Endodermal cell (in vitro differentiated cells): ENCODE results near the gene S100A3. TPM values are rescaled to one million over a fixed set of nuclear protein-coding genes. Genes with fewer than 3 reads are reported as not detected.

Source experiments
- DNase-seq: peaks from one replicate; pipeline ENCODE4 v3.0.0-alpha.2; 2017
- H3K27ac ChIP-seq: 2 replicates; pipeline ENCODE4 v1.5.1; 2013; ENCODE audit warnings: mild to moderate bottlenecking, low read depth, low read length, moderate library complexity
- H3K27me3 ChIP-seq: 2 replicates; pipeline ENCODE4 v1.6.1; 2013; ENCODE audit warnings: mild to moderate bottlenecking, low read length, moderate library complexity; ENCODE audit not compliant: insufficient read depth, control insufficient read depth, poor library complexity, severe bottlenecking
- H3K36me3 ChIP-seq: 2 replicates; pipeline ENCODE4 v1.7.0; 2013; ENCODE audit warnings: mild to moderate bottlenecking, low read length, moderate library complexity; ENCODE audit not compliant: control insufficient read depth, insufficient read depth
- H3K4me1 ChIP-seq: one replicate; pipeline ENCODE4 v1.7.0; 2013; ENCODE audit warnings: low read length; ENCODE audit not compliant: control insufficient read depth, insufficient read depth
- H3K4me3 ChIP-seq: 2 replicates; pipeline ENCODE4 v1.5.1; 2013; ENCODE audit warnings: mild to moderate bottlenecking, low read length, moderate library complexity
- H3K9ac ChIP-seq: 2 replicates; pipeline ENCODE4 v1.6.1; 2013; ENCODE audit warnings: mild to moderate bottlenecking, low read length, moderate library complexity; ENCODE audit not compliant: poor library complexity, severe bottlenecking; ENCODE audit errors: extremely low read depth
- H3K9me3 ChIP-seq: 2 replicates; pipeline ENCODE4 v1.6.1; 2013; ENCODE audit warnings: mild to moderate bottlenecking, low read length, moderate library complexity; ENCODE audit not compliant: control insufficient read depth
- H3K27ac Mint-ChIP-seq: 2 replicates; pipeline ENCODE4 v1.8.0; 2020; ENCODE audit warnings: mixed read lengths
- H3K27me3 Mint-ChIP-seq: 2 replicates; pipeline ENCODE4 v1.8.0; 2021; ENCODE audit warnings: mild to moderate bottlenecking, mixed read lengths; ENCODE audit not compliant: insufficient read depth
- H3K36me3 Mint-ChIP-seq: 2 replicates; pipeline ENCODE4 v1.8.0; 2020; ENCODE audit warnings: low read depth, mixed read lengths
- H3K4me1 Mint-ChIP-seq: 2 replicates; pipeline ENCODE4 v1.8.0; 2020; ENCODE audit warnings: mixed read lengths
- H3K4me3 Mint-ChIP-seq: 2 replicates; pipeline ENCODE4 v1.8.0; 2020; ENCODE audit warnings: mild to moderate bottlenecking, moderate library complexity, mixed read lengths
- H3K9me3 Mint-ChIP-seq: 2 replicates; pipeline ENCODE4 v1.8.0; 2020; ENCODE audit warnings: mild to moderate bottlenecking, mixed read lengths
- CTCF ChIP-seq: fragments of 200-600 bp; sonication (generic); conservative IDR thresholded peaks from 2 replicates; pipeline ENCODE4 v1.5.0; 2021; ENCODE audit warnings: antibody characterized with exemption, mild to moderate bottlenecking
- WGBS, 2 experiments: methylation state at CpG; one replicate each; pipeline versions ENCODE4 v1.1.5 to v1.1.7; 2013; ENCODE audit warnings: missing lambda C conversion rate in 2 of 2, mixed read lengths in 1 of 2; ENCODE audit not compliant: insufficient coverage in 1 of 2, insufficient read length in 1 of 2; 5-methylcytosine and 5-hydroxymethylcytosine counted together
- total RNA-seq, 2 donors: library from RNA; stranded (reverse); fragmentation: NEBNext Ultra II Directional in 1 of 2; extraction: Animal tissue kit (Norgen Biotek cat#: 25700) in 1 of 2; gene quantifications; 2 replicates in 1 of 2; 3 replicates in 1 of 2; pipeline ENCODE4 v1.2.1, GENCODE V29; 2021

Gene S100A3
- total RNA-seq, 2 donors from 2014 or later, result not detected

DNA sequence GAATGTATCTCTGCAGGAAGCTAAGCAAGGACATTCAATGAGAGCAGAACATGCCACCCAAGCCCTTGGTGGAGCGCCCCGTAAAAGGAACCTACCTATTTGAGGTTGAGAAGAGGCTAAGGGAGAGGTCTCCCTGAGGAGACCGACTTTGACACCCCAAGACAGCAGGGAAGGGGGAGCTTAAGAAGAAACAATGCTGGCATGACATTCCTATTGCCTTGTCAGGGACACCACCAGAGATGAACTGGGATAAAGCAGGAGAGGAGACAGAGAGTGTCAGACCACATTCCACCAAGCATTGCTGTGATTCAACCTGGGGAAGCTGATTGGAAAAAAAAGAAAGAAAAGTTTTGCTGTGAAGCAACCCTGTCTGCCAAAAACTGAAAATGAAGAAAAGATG is 29.9 kb upstream of the S100A3 start:
- Mint-ChIP-seq H3K4me1 (peaks cover 29% of the 10 kb centered on the region), H3K27me3 (no peaks in the 10 kb centered on the region), H3K27ac (peak overlapping the region; percentile 95), H3K9me3 (peaks cover 20% of the 10 kb centered on the region), H3K4me3 (no peak overlapping the region), H3K36me3 (peaks cover 3% of the 10 kb centered on the region)
- 52 to 68% methylated on average over 3 of the region's 3 CpGs for WGBS, 2 experiments
- peak; percentile 69 for DNase-seq
- peak overlapping the region; percentile 77 for H3K9ac ChIP-seq
- H3K36me3 ChIP-seq, result no peaks in the 10 kb centered on the region
- peaks cover 5% of the 10 kb centered on the region for H3K9me3 ChIP-seq
- peak overlapping the region; percentile 67 for H3K27ac ChIP-seq
- no peaks in the 10 kb centered on the region for H3K27me3 ChIP-seq
- no peak for TF ChIP-seq CTCF
- peaks cover 14% of the 10 kb centered on the region for H3K4me1 ChIP-seq
- no peak overlapping the region for H3K4me3 ChIP-seq

DNA sequence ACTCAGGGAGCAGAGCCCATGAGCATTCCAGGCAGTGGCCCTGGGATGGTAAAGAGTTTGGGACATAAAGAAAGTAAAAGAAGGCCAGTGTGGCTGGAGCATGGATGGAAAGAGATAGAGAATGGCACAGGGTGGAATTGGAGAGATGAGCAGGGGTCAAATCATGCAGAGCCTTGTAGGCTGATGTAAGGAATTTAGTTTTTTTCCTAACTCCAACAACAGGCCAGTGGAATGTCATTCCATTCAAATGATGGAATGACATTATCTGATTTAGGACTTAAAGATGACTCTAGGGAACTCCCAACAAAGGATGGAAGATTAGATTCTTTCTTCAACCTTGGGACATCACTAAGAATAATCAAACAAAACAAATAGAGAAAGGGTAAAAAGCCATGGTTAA is 29.4 kb upstream of the S100A3 start:
- no peak for DNase-seq
- H3K4me3 ChIP-seq, result peak overlapping the region; percentile 6
- H3K9me3 ChIP-seq, result peaks cover 8% of the 10 kb centered on the region
- Mint-ChIP-seq H3K27ac (peak overlapping the region; percentile 95), H3K36me3 (peaks cover 3% of the 10 kb centered on the region), H3K4me3 (no peak overlapping the region), H3K4me1 (peaks cover 27% of the 10 kb centered on the region), H3K9me3 (peaks cover 24% of the 10 kb centered on the region), H3K27me3 (no peaks in the 10 kb centered on the region)
- H3K27me3 ChIP-seq, result no peaks in the 10 kb centered on the region
- H3K4me1 ChIP-seq, result peaks cover 13% of the 10 kb centered on the region
- H3K9ac ChIP-seq, result peak overlapping the region; percentile 77
- no peak for TF ChIP-seq CTCF
- H3K27ac ChIP-seq, result peak overlapping the region; percentile 67
- no peaks in the 10 kb centered on the region for H3K36me3 ChIP-seq

DNA sequence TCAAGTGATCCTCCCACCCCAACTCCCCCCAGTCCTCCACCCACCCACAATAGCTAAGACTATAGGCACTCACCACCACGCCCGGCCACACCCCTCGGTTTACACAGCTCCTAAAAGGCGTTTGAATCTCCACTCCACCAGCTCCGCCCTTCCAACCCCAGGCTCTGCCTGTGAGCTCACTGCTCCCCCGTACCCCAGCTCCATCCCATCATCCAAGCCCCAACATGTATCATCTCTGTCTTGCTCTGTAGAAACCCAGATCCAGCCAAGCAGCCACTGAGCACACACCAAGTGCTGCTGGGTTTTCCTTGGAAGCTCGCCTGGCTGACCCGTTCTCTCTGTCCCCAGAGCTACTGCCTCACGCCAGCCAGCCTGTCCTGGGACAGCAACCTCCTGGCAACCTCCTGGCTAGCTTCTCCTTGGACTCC is 28.6 kb upstream of the S100A3 start:
- H3K27me3 ChIP-seq, result no peaks in the 10 kb centered on the region
- H3K4me3 Mint-ChIP-seq, result no peak overlapping the region
- peaks cover 29% of the 10 kb centered on the region for H3K9me3 Mint-ChIP-seq
- H3K4me3 ChIP-seq, result peak overlapping the region; percentile 39
- no peak for TF ChIP-seq CTCF
- WGBS, 2 experiments, result 77 to 87% methylated on average over 3 to 9 of the region's 9 CpGs
- peaks cover 27% of the 10 kb centered on the region for H3K4me1 Mint-ChIP-seq
- H3K27ac Mint-ChIP-seq, result peak overlapping the region; percentile 95
- peaks cover 8% of the 10 kb centered on the region for H3K9me3 ChIP-seq
- H3K9ac ChIP-seq, result peak overlapping the region; percentile 77
- no peaks in the 10 kb centered on the region for H3K27me3 Mint-ChIP-seq
- no peak overlapping the region for H3K27ac ChIP-seq
- H3K36me3 Mint-ChIP-seq, result peaks cover 3% of the 10 kb centered on the region
- no peaks in the 10 kb centered on the region for H3K36me3 ChIP-seq
- H3K4me1 ChIP-seq, result peaks cover 13% of the 10 kb centered on the region
- no peak for DNase-seq
